K562 (cell line): ENCODE measurements around the gene TNPO3.

Experiments
- ETS1 ChIP-seq: conservative IDR thresholded peaks from 2 replicates; pipeline ENCODE4 v1.6.1; 2011; ENCODE audit warnings: low read depth, mild to moderate bottlenecking, low read length; ENCODE audit not compliant: control insufficient read depth
- MAX ChIP-seq: sonication (generic); formaldehyde crosslinking; IDR thresholded peaks from 2 replicates; pipeline ENCODE4 v1.9.0; 2022; ENCODE audit warnings: mild to moderate bottlenecking, missing genetic modification reagents
- NKRF ChIP-seq: fragments of 450-650 bp; IDR thresholded peaks from 2 replicates; pipeline ENCODE4 v1.6.1; 2016; ENCODE audit warnings: borderline replicate concordance
- PHF20 ChIP-seq: fragments of 450-650 bp; IDR thresholded peaks from 2 replicates; pipeline ENCODE4 v1.6.1; 2018; ENCODE audit not compliant: partially characterized antibody
- POLR2AphosphoS5 ChIP-seq: IDR thresholded peaks from 2 replicates; pipeline ENCODE4 v1.6.1; 2011; ENCODE audit warnings: mild to moderate bottlenecking, low read depth, low read length, moderate library complexity; ENCODE audit not compliant: control insufficient read depth, insufficient read depth
- SFPQ ChIP-seq: fragments of 200-400 bp; formaldehyde crosslinking; IDR thresholded peaks from 2 replicates; pipeline ENCODE4 v1.6.1; 2017; ENCODE audit warnings: mild to moderate bottlenecking, low read depth, low read length, moderate library complexity
- SRF ChIP-seq, 2 experiments: fragments of 250-450, 450-650 bp in 1 of 2; sonication (Bioruptor Pico) in 1 of 2; sonication (generic) in 1 of 2; formaldehyde crosslinking; IDR thresholded peaks; 2 replicates each; pipeline versions ENCODE4 v1.5.0 to v1.5.1; 2020 to 2022; ENCODE audit warnings: mild to moderate bottlenecking in 1 of 2, missing genetic modification reagents in 1 of 2
- ZEB2 ChIP-seq: fragments of 450-650 bp; IDR thresholded peaks from 2 replicates; pipeline ENCODE4 v1.6.1; 2016
- ZNF592 ChIP-seq: fragments of 450-650 bp; IDR thresholded peaks from 2 replicates; pipeline ENCODE4 v1.6.1; 2017; ENCODE audit warnings: antibody characterized with exemption, mild to moderate bottlenecking

- TF ChIP-seq SRF (CRISPR knock-in tag; IDR thresholded peaks at IDR 0.05) (no peak), SFPQ (no peak), PHF20 (no peak), ETS1 (no peak), POLR2AphosphoS5 (no peak), ZEB2 (no peak), NKRF (no peak), MAX (no peak), ZNF592 (no peak)
Observed at GRCh38 chr7:129100827-129101166, 45.9 kb upstream of the TNPO3 start.
